ENCODE data around the gene R3HCC1L. TPM values are rescaled to one million over a fixed set of nuclear protein-coding genes. Genes with fewer than 3 reads are reported as not detected.

The R3HCC1L gene
- total and polyA plus RNA-seq, 2 donors = 14.7 to 20.4 TPM

DNA sequence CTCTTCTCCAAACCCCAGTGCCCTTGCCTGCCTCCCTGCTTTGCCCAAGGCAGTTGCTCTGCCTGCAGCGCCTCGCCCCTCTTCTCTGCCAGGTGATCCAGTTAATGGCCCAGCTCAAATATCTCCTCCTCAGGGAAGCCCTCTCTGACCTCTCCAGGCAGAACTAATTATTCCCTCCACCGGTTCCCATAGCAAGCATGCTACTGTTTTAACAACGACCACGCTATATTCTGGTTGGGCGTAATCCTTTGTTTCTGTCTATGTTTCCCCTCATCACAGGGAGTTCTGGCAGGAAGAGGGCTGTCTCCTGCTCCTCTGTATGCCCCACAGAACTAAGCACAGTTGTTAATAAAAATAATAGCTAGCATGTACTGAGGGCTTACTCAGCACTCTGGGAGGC, 36.8 kb upstream of the R3HCC1L start:
- Histone ChIP-seq H3K9me3 (ENCODE audit: control insufficient read depth in 2 of 2, insufficient read depth in 1 of 2, low read length in 1 of 2) (no peaks in the 10 kb centered on the region), H3K4me1 (ENCODE audit: control insufficient read depth in 2 of 2, insufficient read depth in 2 of 2, low read length in 2 of 2) (no peaks in the 10 kb centered on the region), H3K27me3 (ENCODE audit: control insufficient read depth in 2 of 2, insufficient read depth in 1 of 2, low read length in 1 of 2) (no peaks in the 10 kb centered on the region), H3K4me3 (ENCODE audit: low read length in 2 of 2) (no peak overlapping the region), H3K27ac (ENCODE audit: low read depth in 1 of 2, low read length in 1 of 2) (no peak overlapping the region), H3K36me3 (ENCODE audit: control insufficient read depth in 2 of 2, insufficient read depth in 2 of 2, low read length in 1 of 2) (no peaks in the 10 kb centered on the region)
- WGBS = 56% methylated on average over 6 of the region's 6 CpGs
- no peak for DNase-seq (ENCODE audit: low read depth in 6 of 9, low spot score in 9 of 9)

DNA sequence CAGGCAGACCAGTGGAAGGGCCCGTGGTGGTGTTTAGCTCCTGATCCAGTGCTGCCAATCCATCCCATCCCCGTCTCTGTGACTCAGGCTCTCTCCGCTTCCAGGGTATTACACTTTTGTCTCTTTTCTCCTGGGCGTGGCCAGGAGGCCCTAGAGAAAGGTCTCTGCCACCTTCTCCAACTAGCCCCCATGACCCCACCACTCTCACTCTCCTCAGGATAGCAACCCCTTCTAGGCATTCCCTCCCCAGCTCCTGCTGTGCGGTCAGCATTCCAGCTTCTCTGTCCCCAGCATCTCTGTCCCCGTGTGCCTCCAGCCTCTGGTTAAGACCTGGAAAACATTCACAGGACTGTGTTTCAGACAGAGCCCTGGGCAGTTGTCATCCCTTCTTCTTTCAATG, 36.2 kb upstream of the R3HCC1L start:
- Histone ChIP-seq H3K4me3 (ENCODE audit: low read length in 2 of 2) (no peak overlapping the region), H3K27me3 (ENCODE audit: control insufficient read depth in 2 of 2, insufficient read depth in 1 of 2, low read length in 1 of 2) (no peaks in the 10 kb centered on the region), H3K27ac (ENCODE audit: low read depth in 1 of 2, low read length in 1 of 2) (no peak overlapping the region), H3K36me3 (ENCODE audit: control insufficient read depth in 2 of 2, insufficient read depth in 2 of 2, low read length in 1 of 2) (no peaks in the 10 kb centered on the region), H3K9me3 (ENCODE audit: control insufficient read depth in 2 of 2, insufficient read depth in 1 of 2, low read length in 1 of 2) (no peaks in the 10 kb centered on the region), H3K4me1 (ENCODE audit: control insufficient read depth in 2 of 2, insufficient read depth in 2 of 2, low read length in 2 of 2) (no peaks in the 10 kb centered on the region)
- 72% methylated on average over 6 of the region's 6 CpGs for WGBS
- DNase-seq (ENCODE audit: low read depth in 6 of 9, low spot score in 9 of 9) = no peak

DNA sequence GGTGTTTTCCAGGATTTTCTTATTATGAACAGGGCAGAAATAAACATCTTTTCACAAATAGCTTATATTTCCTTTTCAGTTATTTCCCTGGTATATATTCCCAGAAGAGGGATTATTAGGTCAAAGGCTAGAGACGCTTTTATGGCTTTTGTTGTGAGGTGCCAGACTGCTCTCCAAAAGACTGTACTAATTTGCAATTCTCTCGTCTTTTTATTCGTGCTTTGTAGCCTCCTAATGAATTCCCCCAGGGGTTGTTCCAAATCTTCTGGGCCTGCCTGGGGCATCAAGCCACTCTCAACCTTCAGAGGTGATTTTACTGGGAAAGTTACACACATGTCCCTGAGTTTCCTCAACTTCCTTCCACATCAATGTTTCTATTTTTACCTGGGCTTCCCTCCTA, 34.0 kb upstream of the R3HCC1L start:
- Histone ChIP-seq H3K4me3 (ENCODE audit: low read length in 2 of 2) (no peak overlapping the region), H3K4me1 (ENCODE audit: control insufficient read depth in 2 of 2, insufficient read depth in 2 of 2, low read length in 2 of 2) (no peaks in the 10 kb centered on the region), H3K27ac (ENCODE audit: low read depth in 1 of 2, low read length in 1 of 2) (no peak overlapping the region), H3K36me3 (ENCODE audit: control insufficient read depth in 2 of 2, insufficient read depth in 2 of 2, low read length in 1 of 2) (no peaks in the 10 kb centered on the region), H3K9me3 (ENCODE audit: control insufficient read depth in 2 of 2, insufficient read depth in 1 of 2, low read length in 1 of 2) (no peaks in the 10 kb centered on the region), H3K27me3 (ENCODE audit: control insufficient read depth in 2 of 2, insufficient read depth in 1 of 2, low read length in 1 of 2) (no peaks in the 10 kb centered on the region)
- WGBS = 78% methylated on average over 3 of the region's 3 CpGs
- DNase-seq (ENCODE audit: low read depth in 6 of 9, low spot score in 9 of 9) = no peak

GRCh38 chr10:98101366-98101765, 33.1 kb upstream of the R3HCC1L start:
- Histone ChIP-seq H3K36me3 (ENCODE audit: control insufficient read depth in 2 of 2, insufficient read depth in 2 of 2, low read length in 1 of 2) (no peaks in the 10 kb centered on the region), H3K4me1 (ENCODE audit: control insufficient read depth in 2 of 2, insufficient read depth in 2 of 2, low read length in 2 of 2) (no peaks in the 10 kb centered on the region), H3K27ac (ENCODE audit: low read depth in 1 of 2, low read length in 1 of 2) (no peak overlapping the region), H3K4me3 (ENCODE audit: low read length in 2 of 2) (no peak overlapping the region), H3K27me3 (ENCODE audit: control insufficient read depth in 2 of 2, insufficient read depth in 1 of 2, low read length in 1 of 2) (no peaks in the 10 kb centered on the region), H3K9me3 (ENCODE audit: control insufficient read depth in 2 of 2, insufficient read depth in 1 of 2, low read length in 1 of 2) (no peaks in the 10 kb centered on the region)
- 93% methylated on average over 2 of the region's 2 CpGs for WGBS
- DNase-seq (ENCODE audit: low read depth in 6 of 9, low spot score in 9 of 9) = no peak

DNA sequence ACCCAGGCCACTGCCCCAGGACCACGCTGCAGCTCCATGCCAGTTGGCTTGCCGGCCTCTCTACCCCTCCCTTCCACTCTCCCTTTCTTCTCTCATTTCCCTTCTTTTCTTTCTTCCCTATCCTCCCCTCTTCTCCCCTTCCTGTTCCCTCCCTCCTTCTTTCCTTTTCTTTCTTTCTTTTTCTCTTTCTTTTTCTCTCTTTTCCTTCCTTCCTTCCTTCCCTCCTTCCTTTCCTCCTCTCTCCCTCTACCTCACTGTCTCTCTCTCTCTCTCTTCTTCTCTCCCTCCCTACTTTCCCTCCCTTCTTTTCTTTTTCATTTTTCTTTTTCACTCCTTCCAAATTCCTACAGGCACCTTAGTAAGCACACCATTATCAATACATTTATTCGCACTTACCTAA, 30.3 kb upstream of the R3HCC1L start:
- Histone ChIP-seq H3K36me3 (ENCODE audit: control insufficient read depth in 2 of 2, insufficient read depth in 2 of 2, low read length in 1 of 2) (no peaks in the 10 kb centered on the region), H3K4me3 (ENCODE audit: low read length in 2 of 2) (no peak overlapping the region), H3K27me3 (ENCODE audit: control insufficient read depth in 2 of 2, insufficient read depth in 1 of 2, low read length in 1 of 2) (no peaks in the 10 kb centered on the region), H3K9me3 (ENCODE audit: control insufficient read depth in 2 of 2, insufficient read depth in 1 of 2, low read length in 1 of 2) (no peaks in the 10 kb centered on the region), H3K27ac (ENCODE audit: low read depth in 1 of 2, low read length in 1 of 2) (no peak overlapping the region), H3K4me1 (ENCODE audit: control insufficient read depth in 2 of 2, insufficient read depth in 2 of 2, low read length in 2 of 2) (no peaks in the 10 kb centered on the region)
- no peak for DNase-seq (ENCODE audit: low read depth in 6 of 9, low spot score in 9 of 9)
- 84% methylated on average over 3 of the region's 3 CpGs for WGBS

DNA sequence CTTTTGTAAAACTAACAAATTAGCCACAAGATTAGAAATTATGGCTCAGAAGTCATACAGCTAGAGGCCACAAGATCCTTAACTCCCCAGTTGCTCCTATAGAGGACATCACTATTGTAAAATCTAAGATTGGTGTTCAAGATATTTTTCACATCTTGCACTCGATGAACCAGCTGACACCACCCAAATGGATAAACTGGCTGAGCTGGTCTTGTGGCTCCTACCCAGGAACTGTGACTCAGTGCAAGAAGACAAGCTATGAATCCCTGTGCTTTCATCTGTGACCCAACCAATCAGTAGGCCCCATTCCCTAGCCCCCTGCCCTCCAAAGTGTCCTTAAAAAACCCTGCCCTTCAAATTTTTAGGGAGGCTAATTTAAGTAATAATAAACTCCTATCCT, 27.9 kb upstream of the R3HCC1L start:
- 88% methylated on average over 1 of the region's 1 CpG for WGBS
- no peaks in the 10 kb centered on the region for H3K4me1 ChIP-seq (ENCODE audit: control insufficient read depth in 2 of 2, insufficient read depth in 2 of 2, low read length in 2 of 2)
- H3K27ac ChIP-seq (ENCODE audit: low read depth in 1 of 2, low read length in 1 of 2) = no peak overlapping the region
- H3K9me3 ChIP-seq (ENCODE audit: control insufficient read depth in 2 of 2, insufficient read depth in 1 of 2, low read length in 1 of 2) = no peaks in the 10 kb centered on the region
- no peaks in the 10 kb centered on the region for H3K36me3 ChIP-seq (ENCODE audit: control insufficient read depth in 2 of 2, insufficient read depth in 2 of 2, low read length in 1 of 2)
- no peak overlapping the region for H3K4me3 ChIP-seq (ENCODE audit: low read length in 2 of 2)
- H3K27me3 ChIP-seq (ENCODE audit: control insufficient read depth in 2 of 2, insufficient read depth in 1 of 2, low read length in 1 of 2) = peaks cover 0 to 3% of the 10 kb centered on the region in 2 donors
- DNase-seq (ENCODE audit: low read depth in 6 of 9, low spot score in 9 of 9) = no peak

GRCh38 chr10:98107644-98108430, 26.6 kb upstream of the R3HCC1L start:
- Histone ChIP-seq H3K9me3 (ENCODE audit: control insufficient read depth in 2 of 2, insufficient read depth in 1 of 2, low read length in 1 of 2) (no peaks in the 10 kb centered on the region), H3K27me3 (ENCODE audit: control insufficient read depth in 2 of 2, insufficient read depth in 1 of 2, low read length in 1 of 2) (peaks cover 0 to 5% of the 10 kb centered on the region in 2 donors)
- DNase-seq (ENCODE audit: low read depth in 6 of 9, low spot score in 9 of 9) = no peak

DNA sequence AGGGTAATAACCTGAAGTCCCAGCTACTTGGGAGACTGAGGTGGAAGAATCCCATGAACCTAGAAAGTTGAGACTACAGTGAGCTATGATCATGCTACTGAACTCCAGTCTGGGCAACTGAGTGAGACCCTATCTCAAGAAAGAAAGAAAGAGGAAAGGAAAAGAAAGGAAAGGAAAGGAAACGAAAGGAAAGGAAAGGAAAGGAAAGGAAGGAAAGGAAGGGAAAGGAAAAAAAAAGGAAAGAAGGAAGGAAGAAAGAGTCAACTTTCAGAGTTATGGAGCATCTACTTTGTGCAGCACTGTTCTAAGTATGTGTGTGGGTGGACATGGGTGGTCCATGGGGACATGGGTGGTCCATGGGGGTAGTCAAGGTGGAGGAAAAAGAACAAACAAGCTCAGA, 24.1 kb upstream of the R3HCC1L start:
- DNase-seq (ENCODE audit: low read depth in 6 of 9, low spot score in 9 of 9) = no peak
- no peaks in the 10 kb centered on the region for H3K4me1 ChIP-seq (ENCODE audit: control insufficient read depth in 2 of 2, insufficient read depth in 2 of 2, low read length in 2 of 2)
- no peaks in the 10 kb centered on the region for H3K36me3 ChIP-seq (ENCODE audit: control insufficient read depth in 2 of 2, insufficient read depth in 2 of 2, low read length in 1 of 2)
- H3K9me3 ChIP-seq (ENCODE audit: control insufficient read depth in 2 of 2, insufficient read depth in 1 of 2, low read length in 1 of 2) = no peaks in the 10 kb centered on the region
- H3K27me3 ChIP-seq (ENCODE audit: control insufficient read depth in 2 of 2, insufficient read depth in 1 of 2, low read length in 1 of 2) = peaks cover 0 to 7% of the 10 kb centered on the region in 2 donors
- no peak overlapping the region for H3K4me3 ChIP-seq (ENCODE audit: low read length in 2 of 2)
- WGBS = 70% methylated on average over 1 of the region's 1 CpG
- no peak overlapping the region for H3K27ac ChIP-seq (ENCODE audit: low read depth in 1 of 2, low read length in 1 of 2)

More at GRCh38 chr10:98107644-98108430, 26.6 kb upstream of the R3HCC1L start:
- Histone ChIP-seq H3K27ac (ENCODE audit: low read depth in 1 of 2, low read length in 1 of 2) (no peak overlapping the region), H3K4me1 (ENCODE audit: control insufficient read depth in 2 of 2, insufficient read depth in 2 of 2, low read length in 2 of 2) (no peaks in the 10 kb centered on the region), H3K36me3 (ENCODE audit: control insufficient read depth in 2 of 2, insufficient read depth in 2 of 2, low read length in 1 of 2) (no peaks in the 10 kb centered on the region), H3K4me3 (ENCODE audit: low read length in 2 of 2) (no peak overlapping the region)
- WGBS = 81% methylated on average over 10 of the region's 10 CpGs

DNA sequence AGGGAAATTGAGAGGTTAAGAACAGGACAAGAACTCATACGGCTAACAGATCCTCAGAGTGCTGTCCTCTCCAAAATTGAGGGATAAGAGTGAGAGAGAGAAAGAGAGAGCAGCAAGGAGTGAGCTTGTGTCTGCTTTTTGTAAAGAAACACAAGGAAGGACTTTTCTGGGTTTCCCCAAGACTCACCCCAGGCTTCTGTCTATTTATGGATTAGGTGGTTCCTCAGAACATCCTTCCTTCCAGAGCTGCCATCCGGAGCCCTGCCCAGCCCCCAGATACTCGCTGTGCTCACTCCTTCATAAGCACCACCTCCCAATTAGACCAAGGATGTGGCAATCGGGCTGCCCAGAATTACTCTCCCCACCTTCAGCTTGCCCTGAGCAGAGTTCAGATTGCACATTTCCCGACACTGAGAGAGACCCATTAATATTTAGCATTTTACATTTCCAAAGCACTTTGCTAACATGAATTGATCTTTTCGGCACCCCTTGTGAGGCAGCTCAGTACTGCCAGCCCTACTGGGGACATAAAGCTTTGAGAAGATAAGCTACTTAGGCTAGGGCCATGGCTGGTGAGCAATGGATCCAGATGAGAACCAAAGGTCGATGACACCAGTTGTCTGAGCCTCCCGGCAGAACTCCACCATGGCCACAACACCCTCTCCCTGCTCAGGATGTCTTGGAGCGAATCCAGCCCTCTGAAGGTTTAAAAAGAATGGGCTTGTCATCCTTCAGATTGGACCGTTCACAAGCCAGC, 19.2 kb upstream of the R3HCC1L start:
- WGBS = 84% methylated on average over 10 of the region's 10 CpGs
- H3K27ac ChIP-seq (ENCODE audit: low read depth in 1 of 2, low read length in 1 of 2) = no peak overlapping the region
- H3K9me3 ChIP-seq (ENCODE audit: control insufficient read depth in 2 of 2, insufficient read depth in 1 of 2, low read length in 1 of 2) = no peaks in the 10 kb centered on the region
- H3K36me3 ChIP-seq (ENCODE audit: control insufficient read depth in 2 of 2, insufficient read depth in 2 of 2, low read length in 1 of 2) = no peaks in the 10 kb centered on the region
- no peaks in the 10 kb centered on the region for H3K4me1 ChIP-seq (ENCODE audit: control insufficient read depth in 2 of 2, insufficient read depth in 2 of 2, low read length in 2 of 2)
- no peak for DNase-seq (ENCODE audit: low read depth in 6 of 9, low spot score in 9 of 9)
- H3K4me3 ChIP-seq (ENCODE audit: low read length in 2 of 2) = no peak overlapping the region
- H3K27me3 ChIP-seq (ENCODE audit: control insufficient read depth in 2 of 2, insufficient read depth in 1 of 2, low read length in 1 of 2) = peaks cover 0 to 7% of the 10 kb centered on the region in 2 donors

All from thymus (tissue), 11 donors.